Raji (cell line): ENCODE data around the gene DRC3.

Experiments used
- POLR2A ChIP-seq: IDR thresholded peaks from 2 replicates; pipeline ENCODE4 v1.6.1; 2011; ENCODE audit warnings: low read depth, low read length, control low read depth; ENCODE audit not compliant: insufficient read depth

The DRC3 gene

GRCh38 chr17:17958982-17959381 is 13.7 kb upstream of the DRC3 start:
- no peak for TF ChIP-seq POLR2A

DNA sequence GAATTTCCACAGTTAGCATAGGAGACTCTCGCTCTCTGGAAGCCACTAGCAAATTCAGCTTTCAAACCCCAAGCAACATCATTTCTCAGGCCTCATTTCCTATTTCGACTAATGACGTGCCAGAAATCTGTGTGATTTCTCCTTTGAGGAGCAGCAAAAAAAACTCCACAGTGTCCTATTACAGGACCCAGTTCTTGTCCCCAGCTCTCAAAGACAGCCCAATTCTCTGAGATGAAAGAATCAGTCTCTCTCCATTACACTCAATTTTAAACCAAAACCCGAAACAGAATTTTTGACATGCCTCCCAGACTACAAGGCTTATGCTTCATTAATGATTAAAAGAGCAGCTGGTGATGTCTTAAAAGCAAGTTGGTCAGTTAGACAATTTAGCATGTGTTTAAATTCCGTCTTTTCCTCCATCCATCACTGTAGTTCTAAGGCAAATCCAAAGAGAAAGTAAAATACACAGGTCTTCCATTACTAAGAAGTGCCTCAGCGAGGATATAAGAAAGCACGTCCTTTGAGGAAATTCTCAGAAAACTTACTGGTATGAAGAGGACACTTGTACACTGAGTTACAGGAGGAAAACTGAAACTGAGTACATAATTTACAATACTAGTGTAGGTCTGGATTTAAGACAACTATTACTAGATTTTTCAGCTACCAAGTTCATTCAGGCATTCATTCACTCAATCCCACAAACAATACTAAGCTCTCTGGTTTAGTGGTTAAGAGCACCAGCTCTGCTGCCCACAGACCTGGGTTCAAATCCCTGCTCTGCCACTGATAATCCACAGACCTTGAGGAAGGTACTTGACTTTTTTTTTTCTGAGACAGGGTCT is 12.9 kb upstream of the DRC3 start:
- no peak for TF ChIP-seq POLR2A

- no peak for TF ChIP-seq POLR2A
These were observed 12.1 kb upstream of the DRC3 start for GRCh38 chr17:17960500-17961030.

DNA sequence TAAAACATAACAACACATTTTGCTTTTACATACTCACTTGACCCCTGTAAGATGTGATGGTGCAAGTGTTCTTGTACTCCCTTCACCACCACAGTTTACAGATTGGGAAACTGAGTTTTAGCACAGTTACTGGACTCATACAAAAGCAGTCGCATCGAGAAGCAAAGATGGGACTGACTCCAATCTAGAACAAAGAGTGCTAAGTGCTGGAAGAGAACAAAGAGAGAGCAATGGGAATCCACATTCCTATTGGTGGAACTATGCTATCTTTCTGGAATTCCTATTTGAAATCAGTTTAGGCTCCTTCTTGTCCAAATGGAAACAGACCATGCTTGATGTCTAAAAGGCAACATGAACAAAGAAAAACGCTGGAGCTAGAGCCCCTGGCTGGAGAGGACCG is 9.6 kb upstream of the DRC3 start:
- no peak for TF ChIP-seq POLR2A

DNA sequence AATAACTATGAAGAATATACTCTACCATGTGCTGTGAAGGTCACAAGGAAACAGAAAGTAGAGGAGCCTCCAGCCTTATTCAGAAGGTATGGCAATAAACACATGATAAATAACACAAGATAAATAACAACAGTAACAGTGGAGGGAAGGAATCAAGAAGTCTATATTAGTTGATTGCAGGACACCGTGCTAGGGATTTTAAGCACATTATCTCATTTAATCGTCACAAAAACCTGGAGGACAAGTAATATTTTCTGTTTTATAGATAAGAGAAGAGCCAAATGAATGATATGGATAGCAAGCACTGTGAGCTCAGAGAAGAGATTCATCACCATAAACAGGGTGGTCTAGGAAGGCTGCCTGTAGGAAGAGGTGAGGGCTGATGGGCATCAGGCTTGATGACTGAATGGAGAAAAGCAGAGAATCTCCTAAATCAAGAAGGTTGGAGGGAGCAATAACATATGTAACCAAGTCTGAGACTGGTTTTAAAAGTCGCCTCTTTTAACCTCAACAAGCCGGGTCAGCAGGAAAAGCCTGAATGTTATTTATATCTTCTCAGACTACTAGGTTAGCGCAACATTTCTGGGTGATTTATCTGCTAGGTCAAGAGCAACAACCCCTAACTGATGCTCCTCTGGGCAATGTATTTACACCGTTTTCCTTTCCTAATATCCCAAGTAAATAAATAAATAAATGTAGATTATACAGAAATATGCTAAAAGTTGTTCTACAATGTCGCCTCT is 8.8 kb upstream of the DRC3 start:
- TF ChIP-seq POLR2A, result no peak

- TF ChIP-seq POLR2A, result no peak
These were observed 8.0 kb upstream of the DRC3 start for GRCh38 chr17:17964710-17965109.

DNA sequence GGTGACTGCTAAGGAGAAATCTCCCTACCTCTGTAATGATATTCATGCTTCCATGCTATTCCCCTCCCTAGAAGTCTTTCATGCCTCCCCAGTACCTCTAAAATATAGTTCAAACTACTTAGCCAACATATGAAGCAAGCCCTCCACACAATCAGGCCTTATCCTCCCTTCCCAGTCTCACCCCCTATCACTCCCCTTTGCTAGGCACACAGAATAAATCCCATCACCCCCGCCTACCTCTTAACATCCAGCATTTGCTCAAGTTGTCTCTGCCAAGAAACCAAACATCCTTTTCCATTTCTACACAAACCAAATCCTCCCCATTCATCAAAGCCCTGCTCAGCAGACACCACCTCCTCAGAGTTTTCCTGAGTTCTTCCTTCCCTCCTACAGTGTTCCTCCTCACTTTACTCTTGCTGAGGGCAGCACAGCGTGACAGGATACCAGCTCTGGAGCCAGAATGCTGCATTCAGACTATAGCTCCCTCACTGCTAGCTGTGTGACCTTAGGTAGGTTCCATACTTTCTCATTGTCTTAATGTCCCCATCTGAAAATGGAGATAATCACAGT is 7.4 kb upstream of the DRC3 start:
- no peak for TF ChIP-seq POLR2A

- TF ChIP-seq POLR2A, result no peak
These were observed 6.3 kb upstream of the DRC3 start for GRCh38 chr17:17966399-17966798.

DNA sequence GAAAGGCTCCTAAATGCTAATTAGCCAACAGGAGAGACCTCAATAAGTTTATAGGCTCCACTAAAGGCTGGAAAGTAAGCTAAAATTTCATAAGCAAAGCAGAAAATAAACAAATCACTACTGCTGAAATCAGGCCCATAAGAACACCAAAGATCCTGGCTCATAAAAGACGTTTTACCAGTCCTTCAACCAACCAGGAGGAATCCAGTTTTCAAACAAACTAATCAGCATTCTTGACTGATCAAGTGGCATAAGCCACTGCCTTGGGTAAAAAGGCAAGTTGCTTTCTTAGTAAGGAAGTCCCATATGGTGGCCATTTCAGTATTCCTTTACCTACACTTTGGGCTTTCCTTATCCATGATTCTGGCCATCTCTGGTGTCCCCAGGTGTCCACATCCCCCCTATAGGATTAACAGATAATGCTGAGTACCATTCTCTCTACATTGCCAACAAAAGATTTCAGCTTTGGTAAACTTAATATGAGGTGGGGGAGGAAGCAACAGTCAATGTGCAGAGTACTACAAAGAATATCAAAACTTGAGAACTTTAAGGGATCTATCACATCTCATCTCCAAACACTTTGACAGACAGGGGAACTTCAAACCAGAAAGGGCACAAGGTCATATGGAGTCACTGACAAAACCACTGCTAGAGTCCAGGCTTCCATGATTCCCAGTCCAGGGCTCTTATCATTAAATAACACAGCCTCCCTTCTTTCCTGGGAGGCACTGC is 1.8 kb upstream of the DRC3 start:
- TF ChIP-seq POLR2A, result no peak

DNA sequence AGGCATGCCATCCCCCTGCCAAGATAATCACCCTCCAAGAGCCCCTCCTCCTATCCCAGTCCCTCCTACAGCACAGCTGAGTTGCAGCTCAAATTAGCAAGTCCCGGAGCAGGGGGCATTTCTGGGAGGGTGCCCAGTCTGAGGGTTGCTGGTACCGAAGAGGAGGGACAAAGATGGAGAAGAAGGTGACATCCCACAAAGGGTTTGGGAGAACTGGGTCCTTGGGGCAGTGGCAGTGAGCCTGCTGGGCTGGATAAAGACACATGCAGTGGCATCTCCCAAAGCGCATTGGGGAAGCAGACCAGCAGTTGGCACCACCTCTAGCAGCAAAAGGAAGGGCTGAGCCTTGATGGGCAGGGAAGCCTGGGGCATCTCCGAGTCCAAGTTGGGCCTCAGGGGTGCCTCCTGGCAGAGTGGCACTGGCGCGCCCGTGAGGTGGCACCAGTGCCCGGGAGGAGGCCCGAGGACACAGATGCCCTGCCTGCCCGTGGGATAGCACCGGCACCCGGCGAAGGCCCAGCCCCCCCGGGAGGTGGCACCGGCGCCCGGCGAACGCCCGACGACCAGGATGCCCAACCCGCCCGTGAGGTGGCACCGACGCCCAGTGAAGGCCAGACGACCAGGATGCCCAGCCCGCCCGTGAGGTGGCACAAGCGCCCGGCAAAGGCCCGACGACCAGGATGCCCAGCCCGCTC is 1.1 kb upstream of the DRC3 start:
- no peak for TF ChIP-seq POLR2A

GRCh38 chr17:17972952-17973254 is 241 bp downstream of the DRC3 start:
- no peak for TF ChIP-seq POLR2A

- TF ChIP-seq POLR2A, result no peak
These were observed 2.8 kb downstream of the DRC3 start for GRCh38 chr17:17975436-17975835.

DNA sequence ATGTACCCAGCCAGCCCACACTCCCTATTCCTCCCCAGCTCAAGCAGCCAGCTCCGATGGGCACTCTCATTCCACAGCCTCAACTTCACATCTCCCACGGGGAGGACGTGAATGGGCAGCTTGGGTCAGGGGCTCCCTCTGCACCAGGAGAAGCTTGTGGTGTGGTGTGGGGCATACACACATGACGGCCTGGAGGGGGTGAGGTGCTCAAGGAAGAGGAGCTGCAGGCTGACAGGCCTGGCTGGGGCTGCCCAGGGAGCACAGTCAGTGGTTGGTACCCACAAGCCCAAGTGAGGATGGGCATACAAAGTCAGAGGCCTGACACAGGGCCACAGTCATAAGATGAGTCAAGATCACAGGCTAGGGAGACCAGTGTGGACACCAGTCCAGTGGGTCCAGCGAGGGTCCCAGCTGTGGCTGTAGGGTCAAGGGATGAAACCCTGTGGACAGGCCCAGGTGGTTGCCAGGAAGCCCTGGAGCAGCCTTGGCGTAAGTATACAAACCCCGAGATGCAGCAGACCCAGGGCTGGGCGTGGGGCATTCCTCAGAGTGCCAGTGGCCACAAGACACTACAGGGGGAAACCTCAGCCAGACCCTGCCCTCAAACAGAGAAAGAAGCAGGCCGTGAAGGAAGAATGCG is 4.4 kb downstream of the DRC3 start:
- TF ChIP-seq POLR2A, result no peak
